ENCODE data around the gene BMPER. TPM values are rescaled to one million over a fixed set of nuclear protein-coding genes. Genes with fewer than 3 reads are reported as not detected.

The BMPER gene
- total RNA-seq, 2 experiments from 2014 or later = not detected

- H3K9me3 Mint-ChIP-seq = no peaks in the 10 kb centered on the region
- H3K27me3 Mint-ChIP-seq (ENCODE audit: low read depth) = peaks cover 25% of the 10 kb centered on the region
- no peak for DNase-seq
- intact Hi-C loops (cut with micrococcal nuclease) = no loop called here
- CTCF ChIA-PET = no interaction called here
- no peaks in the 10 kb centered on the region for H3K36me3 Mint-ChIP-seq (ENCODE audit: low read depth)
- H3K27ac Mint-ChIP-seq = no peak overlapping the region
- no peak overlapping the region for H3K4me3 Mint-ChIP-seq
- no peaks in the 10 kb centered on the region for H3K4me1 Mint-ChIP-seq (ENCODE audit: low read depth)
Observed at GRCh38 chr7:33910756-33911155, 5.4 kb downstream of the BMPER start.

- no peak overlapping the region for H3K4me3 Mint-ChIP-seq
- intact Hi-C loops (cut with micrococcal nuclease) = no loop called here
- H3K36me3 Mint-ChIP-seq (ENCODE audit: low read depth) = no peaks in the 10 kb centered on the region
- H3K9me3 Mint-ChIP-seq = no peaks in the 10 kb centered on the region
- H3K27ac Mint-ChIP-seq = no peak overlapping the region
- CTCF ChIA-PET = interaction anchor here (1.8 kb wide), 1 partner anchor 16 kb away, joined by 7 read pairs; no protein-coding TSS in a partner anchor
- no peak for DNase-seq
- no peaks in the 10 kb centered on the region for H3K4me1 Mint-ChIP-seq (ENCODE audit: low read depth)
- H3K27me3 Mint-ChIP-seq (ENCODE audit: low read depth) = peaks cover 6% of the 10 kb centered on the region
Observed at GRCh38 chr7:33916357-33917081, 11.2 kb downstream of the BMPER start.

- CTCF ChIA-PET = no interaction called here
- H3K4me3 Mint-ChIP-seq = no peak overlapping the region
- intact Hi-C loops (cut with micrococcal nuclease) = no loop called here
- H3K4me1 Mint-ChIP-seq (ENCODE audit: low read depth) = no peaks in the 10 kb centered on the region
- no peak for DNase-seq
- no peak overlapping the region for H3K27ac Mint-ChIP-seq
- no peaks in the 10 kb centered on the region for H3K9me3 Mint-ChIP-seq
- no peaks in the 10 kb centered on the region for H3K36me3 Mint-ChIP-seq (ENCODE audit: low read depth)
- peaks cover 13% of the 10 kb centered on the region for H3K27me3 Mint-ChIP-seq (ENCODE audit: low read depth)
Observed at GRCh38 chr7:33917661-33918060, 12.3 kb downstream of the BMPER start.

GRCh38 chr7:33918438-33919143 lies 13.3 kb downstream of the BMPER start:
- Mint-ChIP-seq H3K36me3 (ENCODE audit: low read depth) (no peaks in the 10 kb centered on the region), H3K9me3 (no peaks in the 10 kb centered on the region), H3K27ac (no peak overlapping the region), H3K27me3 (ENCODE audit: low read depth) (peaks cover 15% of the 10 kb centered on the region), H3K4me1 (ENCODE audit: low read depth) (no peaks in the 10 kb centered on the region), H3K4me3 (no peak overlapping the region)
- DNase-seq = no peak
- CTCF ChIA-PET = no interaction called here
- intact Hi-C loops (cut with micrococcal nuclease) = no loop called here

GRCh38 chr7:33919449-33919848 lies 14.1 kb downstream of the BMPER start:
- Mint-ChIP-seq H3K9me3 (no peaks in the 10 kb centered on the region), H3K27ac (no peak overlapping the region), H3K27me3 (ENCODE audit: low read depth) (peaks cover 15% of the 10 kb centered on the region), H3K4me1 (ENCODE audit: low read depth) (no peaks in the 10 kb centered on the region), H3K4me3 (no peak overlapping the region), H3K36me3 (ENCODE audit: low read depth) (no peaks in the 10 kb centered on the region)
- intact Hi-C loops (cut with micrococcal nuclease) = no loop called here
- DNase-seq = no peak
- CTCF ChIA-PET = no interaction called here

GRCh38 chr7:33921216-33921938 lies 16.0 kb downstream of the BMPER start:
- H3K36me3 Mint-ChIP-seq (ENCODE audit: low read depth) = no peaks in the 10 kb centered on the region
- no peak overlapping the region for H3K27ac Mint-ChIP-seq
- no peak for DNase-seq
- no peaks in the 10 kb centered on the region for H3K4me1 Mint-ChIP-seq (ENCODE audit: low read depth)
- peaks cover 15% of the 10 kb centered on the region for H3K27me3 Mint-ChIP-seq (ENCODE audit: low read depth)
- no peak overlapping the region for H3K4me3 Mint-ChIP-seq
- intact Hi-C loops (cut with micrococcal nuclease) = no loop called here
- no peaks in the 10 kb centered on the region for H3K9me3 Mint-ChIP-seq
- CTCF ChIA-PET = interaction anchor here (0.6 to 2.0 kb wide), 3 partner anchors 11 to 678 kb away, joined by 3 to 8 read pairs (median 3); no protein-coding TSS in a partner anchor

- Mint-ChIP-seq H3K4me3 (no peak overlapping the region), H3K9me3 (no peaks in the 10 kb centered on the region), H3K4me1 (ENCODE audit: low read depth) (no peaks in the 10 kb centered on the region), H3K27ac (no peak overlapping the region), H3K27me3 (ENCODE audit: low read depth) (peaks cover 15% of the 10 kb centered on the region), H3K36me3 (ENCODE audit: low read depth) (no peaks in the 10 kb centered on the region)
- CTCF ChIA-PET = no interaction called here
- intact Hi-C loops (cut with micrococcal nuclease) = no loop called here
- DNase-seq = no peak
Observed at GRCh38 chr7:33922820-33923219, 17.5 kb downstream of the BMPER start.

GRCh38 chr7:33923440-33924229 lies 18.3 kb downstream of the BMPER start:
- CTCF ChIA-PET = interaction anchor here (1.8 kb wide), 1 partner anchor 9 kb away, joined by 5 read pairs; no protein-coding TSS in a partner anchor

GRCh38 chr7:33926535-33926934 lies 21.2 kb downstream of the BMPER start:
- Mint-ChIP-seq H3K27ac (no peak overlapping the region), H3K4me1 (ENCODE audit: low read depth) (no peaks in the 10 kb centered on the region), H3K4me3 (no peak overlapping the region), H3K9me3 (no peaks in the 10 kb centered on the region), H3K27me3 (ENCODE audit: low read depth) (peaks cover 9% of the 10 kb centered on the region), H3K36me3 (ENCODE audit: low read depth) (no peaks in the 10 kb centered on the region)
- intact Hi-C loops (cut with micrococcal nuclease) = no loop called here
- no peak for DNase-seq
- CTCF ChIA-PET = no interaction called here

More at GRCh38 chr7:33923440-33924229, 18.3 kb downstream of the BMPER start:
- Mint-ChIP-seq H3K4me3 (no peak overlapping the region), H3K27me3 (ENCODE audit: low read depth) (peaks cover 13% of the 10 kb centered on the region), H3K4me1 (ENCODE audit: low read depth) (no peaks in the 10 kb centered on the region), H3K9me3 (no peaks in the 10 kb centered on the region), H3K27ac (no peak overlapping the region), H3K36me3 (ENCODE audit: low read depth) (no peaks in the 10 kb centered on the region)
- no peak for DNase-seq
- intact Hi-C loops (cut with micrococcal nuclease) = no loop called here

- intact Hi-C loops (cut with micrococcal nuclease) = no loop called here
- Mint-ChIP-seq H3K27ac (no peak overlapping the region), H3K4me1 (ENCODE audit: low read depth) (no peaks in the 10 kb centered on the region), H3K4me3 (no peak overlapping the region), H3K9me3 (no peaks in the 10 kb centered on the region), H3K27me3 (ENCODE audit: low read depth) (peaks cover 13% of the 10 kb centered on the region), H3K36me3 (ENCODE audit: low read depth) (no peaks in the 10 kb centered on the region)
- DNase-seq = no peak
- CTCF ChIA-PET = no interaction called here
Observed at GRCh38 chr7:33928986-33929385, 23.6 kb downstream of the BMPER start.

- no peak for DNase-seq
- no peaks in the 10 kb centered on the region for H3K9me3 Mint-ChIP-seq
- H3K36me3 Mint-ChIP-seq (ENCODE audit: low read depth) = no peaks in the 10 kb centered on the region
- H3K4me3 Mint-ChIP-seq = no peak overlapping the region
- peaks cover 16% of the 10 kb centered on the region for H3K27me3 Mint-ChIP-seq (ENCODE audit: low read depth)
- H3K27ac Mint-ChIP-seq = no peak overlapping the region
- CTCF ChIA-PET = interaction anchor here (0.7 to 2.4 kb wide), 25 partner anchors 8 to 1170 kb away, joined by 3 to 13 read pairs (median 4); partner anchors contain the start of gene BMPER
- H3K4me1 Mint-ChIP-seq (ENCODE audit: low read depth) = no peaks in the 10 kb centered on the region
- intact Hi-C loops (cut with micrococcal nuclease) = loop anchor here (1.0 to 10.0 kb wide), 4 partner anchors 509 to 1239 kb away; no protein-coding TSS in a partner anchor
Observed at GRCh38 chr7:33932221-33932620, 26.9 kb downstream of the BMPER start.

Data from activated naive CD4-positive, alpha-beta T cell treated with anti-CD3 and anti-CD28 coated beads for 36 hours (primary cell).